ENCODE data around the gene ASS1.

The ASS1 gene

DNA sequence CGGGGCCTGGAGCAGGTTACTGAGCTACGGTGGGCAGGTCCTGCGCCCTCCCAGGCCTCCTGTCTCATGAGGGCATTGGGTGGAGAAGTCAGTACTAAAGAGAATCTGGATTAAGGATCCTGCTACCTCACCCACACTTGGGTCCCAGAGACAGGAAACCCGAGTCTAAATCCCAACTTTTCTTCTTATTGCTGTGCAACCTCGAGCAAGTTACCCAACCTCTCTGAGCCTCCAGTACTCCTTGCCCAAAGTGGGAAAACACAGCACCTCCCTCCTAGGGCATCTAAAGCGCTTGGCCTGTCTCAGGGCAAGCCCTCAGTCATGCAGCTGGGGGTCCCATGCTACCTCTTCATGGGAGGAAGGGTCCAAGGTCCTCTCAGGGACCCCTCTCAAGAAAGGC lies 28.2 kb downstream of the ASS1 start:
- DNase-seq (ENCODE audit: low read depth in 2 of 2): no peak

DNA sequence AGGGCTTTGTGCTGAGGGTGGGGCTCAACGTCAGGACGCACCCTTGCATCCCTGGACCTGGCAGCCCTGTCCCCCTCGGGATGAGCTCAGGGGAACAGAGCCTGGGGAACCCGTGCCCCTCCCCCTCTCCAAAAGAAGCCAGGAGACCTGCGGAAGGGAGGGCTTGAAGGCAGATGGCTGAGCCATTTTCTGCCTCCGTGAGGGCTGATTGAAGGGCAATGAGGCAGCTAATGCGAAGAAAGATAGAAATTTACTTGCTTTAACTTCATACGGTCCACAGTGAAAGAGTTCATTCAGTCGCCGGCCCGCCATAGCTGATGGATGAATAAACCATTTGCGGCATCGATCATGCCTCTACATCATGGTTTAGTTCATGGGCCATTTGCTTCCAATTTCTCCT lies 28.8 kb downstream of the ASS1 start:
- DNase-seq (ENCODE audit: low read depth in 2 of 2): no peak

DNA sequence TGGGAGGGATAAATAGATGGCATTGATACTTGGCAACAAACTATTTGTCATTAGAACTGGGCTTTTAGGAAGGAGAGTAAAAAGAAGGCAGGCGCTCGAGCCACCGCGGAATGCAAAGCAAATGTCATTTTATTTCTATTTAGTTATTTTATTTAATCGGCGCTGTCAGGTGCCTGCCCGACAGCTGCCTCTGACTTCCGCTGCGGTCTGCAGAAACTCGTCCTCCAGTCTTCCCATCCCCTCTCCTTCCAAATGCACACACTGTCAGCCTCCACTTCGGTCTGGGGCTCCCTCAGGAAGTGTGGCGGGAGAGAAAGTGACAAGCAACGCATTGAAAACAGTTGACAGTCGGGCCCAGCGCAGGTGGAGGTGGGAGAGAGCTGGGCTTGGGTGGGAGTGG lies 29.3 kb downstream of the ASS1 start:
- no peak for DNase-seq (ENCODE audit: low read depth in 2 of 2)

DNA sequence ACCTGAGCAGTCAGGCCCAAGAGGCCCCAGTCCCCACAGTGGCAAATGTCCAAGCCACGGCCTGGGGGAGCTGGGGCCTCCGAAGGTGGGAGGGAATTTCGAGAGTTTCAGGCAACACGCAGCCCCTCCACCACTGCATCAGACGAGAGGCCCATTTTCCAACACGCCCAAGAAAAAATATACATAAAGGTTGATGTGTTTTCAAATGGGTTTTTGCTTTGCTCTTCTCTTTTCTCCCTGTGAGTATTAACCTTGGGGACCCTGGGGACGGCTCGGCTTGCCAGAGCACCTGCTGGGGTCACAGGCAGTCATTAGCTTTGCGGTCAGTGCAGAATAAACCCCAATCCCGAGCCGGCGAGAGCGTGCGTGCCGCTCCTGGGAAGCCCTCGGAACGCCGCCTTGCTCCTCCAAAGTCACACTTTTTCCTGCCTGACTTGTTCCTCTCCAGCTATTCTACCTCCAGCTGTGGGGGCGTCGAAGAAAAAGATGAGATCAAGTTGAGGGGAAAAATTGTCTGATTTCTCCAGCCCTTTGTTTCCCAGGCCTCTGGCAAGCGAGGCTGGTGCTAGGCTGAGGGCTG lies 31.5 kb downstream of the ASS1 start:
- DNase-seq (ENCODE audit: low read depth in 2 of 2): no peak

DNA sequence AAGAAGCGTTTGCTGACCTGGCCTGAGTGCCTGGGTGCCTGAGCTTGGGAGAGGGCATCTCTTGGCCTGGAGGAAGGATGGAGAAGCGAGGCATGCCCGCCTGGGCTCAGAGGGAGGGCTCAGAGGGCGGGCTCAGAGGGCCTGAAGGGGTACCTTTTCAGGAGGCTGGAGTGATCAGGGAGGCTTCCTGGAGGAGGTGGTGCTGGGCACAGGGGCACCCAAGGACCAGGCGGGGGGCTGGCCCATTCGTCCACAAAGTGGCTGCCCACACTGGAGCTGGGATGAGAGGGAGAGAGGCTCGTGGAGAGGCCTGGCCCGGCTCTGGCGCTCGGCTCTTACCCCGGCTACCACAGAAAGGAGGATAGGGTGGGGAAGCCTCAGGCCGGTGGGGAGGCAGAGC lies 32.8 kb downstream of the ASS1 start:
- DNase-seq (ENCODE audit: low read depth in 2 of 2): no peak

DNA sequence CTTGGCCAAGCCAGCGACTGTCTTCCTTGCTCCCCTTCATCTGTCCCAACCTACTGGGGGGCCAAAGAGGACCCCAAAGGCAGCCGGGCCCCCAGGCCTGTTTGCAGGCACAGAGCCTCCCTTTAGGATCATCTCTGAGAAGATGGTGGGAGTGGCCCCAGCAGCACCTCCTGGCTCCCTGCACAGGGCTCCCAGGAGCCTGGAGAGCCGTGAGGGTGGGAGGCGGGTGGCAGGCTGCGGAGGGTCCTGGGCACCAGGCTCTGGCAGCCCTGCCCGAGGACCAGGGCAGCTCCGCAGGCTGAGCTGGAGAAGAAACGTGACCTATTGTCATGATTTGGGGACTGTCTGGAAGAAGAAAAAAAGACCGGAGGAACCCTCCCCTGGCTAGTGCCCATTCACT lies 33.4 kb downstream of the ASS1 start:
- no peak for DNase-seq (ENCODE audit: low read depth in 2 of 2)

DNA sequence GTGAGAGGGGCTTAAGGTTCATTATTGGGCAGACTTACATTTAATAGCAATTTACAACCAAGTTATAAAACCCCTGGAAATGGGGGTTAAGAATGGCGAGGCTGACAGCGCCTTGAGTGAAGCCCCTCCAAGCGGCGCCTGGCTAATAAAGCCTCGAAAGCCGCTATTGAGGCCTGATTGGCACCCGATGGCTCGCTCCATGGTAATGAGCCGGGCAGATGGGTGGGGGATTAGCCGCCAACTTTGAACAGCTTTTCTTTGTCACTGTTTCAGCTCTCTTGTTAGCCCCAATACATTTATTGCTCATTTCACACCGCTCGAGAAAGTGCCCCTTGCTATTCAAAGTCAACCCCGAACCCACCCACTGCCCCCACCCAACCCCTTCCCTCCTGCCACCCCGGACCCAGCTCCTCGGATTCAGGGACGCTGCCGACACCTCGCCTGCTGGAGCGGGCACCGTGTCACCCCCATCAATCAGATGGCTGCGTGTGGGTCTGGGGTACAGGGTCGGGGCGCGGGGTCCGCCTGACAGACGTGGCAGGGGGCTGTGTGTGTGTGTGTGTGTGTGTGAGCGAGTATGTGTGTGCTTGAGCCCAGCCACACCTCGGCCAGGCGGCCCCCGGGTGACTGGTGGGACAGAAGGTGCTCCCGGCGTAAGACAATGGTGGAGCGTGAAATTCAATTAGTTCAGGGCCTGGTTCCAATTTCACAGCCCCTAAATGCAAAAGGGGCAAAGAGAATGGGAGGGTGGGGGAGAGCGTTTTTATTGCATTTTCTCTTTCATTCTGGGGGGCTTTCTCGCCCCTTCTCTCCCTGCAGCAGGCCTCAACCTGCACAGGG lies 34.2 kb downstream of the ASS1 start:
- DNase-seq (ENCODE audit: low read depth in 2 of 2): no peak

DNA sequence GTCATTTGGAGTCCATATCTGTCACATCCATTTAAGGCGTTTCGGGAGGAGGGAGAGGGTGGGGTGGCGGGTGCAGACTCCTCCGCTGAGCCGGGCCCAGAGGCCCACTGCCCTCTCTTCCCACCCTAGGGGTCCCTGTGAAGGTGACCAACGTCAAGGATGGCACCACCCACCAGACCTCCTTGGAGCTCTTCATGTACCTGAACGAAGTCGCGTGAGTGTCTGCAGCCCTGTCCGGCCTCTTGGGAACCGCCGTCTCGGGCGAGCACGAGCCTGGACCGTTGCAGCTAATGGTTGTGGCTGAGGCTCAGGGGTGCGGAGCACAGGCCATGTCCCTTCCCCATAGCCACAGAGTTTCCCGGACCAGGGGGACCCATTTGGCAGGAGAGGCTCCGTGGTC lies 34.8 kb downstream of the ASS1 start:
- no peak for DNase-seq (ENCODE audit: low read depth in 2 of 2)

DNA sequence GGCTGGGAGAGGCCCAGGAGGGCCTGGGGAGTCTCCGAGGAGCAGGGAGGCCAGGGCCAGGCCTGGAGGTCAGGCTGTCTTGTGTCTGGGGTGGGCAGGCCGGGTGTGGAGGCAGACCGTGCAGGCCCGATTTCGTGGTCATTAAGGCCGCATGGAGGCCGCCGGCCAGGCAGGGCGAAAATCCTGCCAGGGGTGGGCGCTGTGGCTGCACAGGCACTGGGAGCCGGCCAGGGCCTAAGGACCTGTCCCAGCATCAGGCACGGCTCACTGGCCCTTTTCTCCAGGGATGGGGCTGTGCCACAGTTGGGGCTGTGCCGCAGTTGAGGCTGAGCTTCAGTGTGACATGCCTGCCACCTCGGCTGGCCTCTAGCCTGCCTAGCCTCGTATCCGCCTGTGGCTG lies 35.9 kb downstream of the ASS1 start:
- no peak for DNase-seq (ENCODE audit: low read depth in 2 of 2)

DNA sequence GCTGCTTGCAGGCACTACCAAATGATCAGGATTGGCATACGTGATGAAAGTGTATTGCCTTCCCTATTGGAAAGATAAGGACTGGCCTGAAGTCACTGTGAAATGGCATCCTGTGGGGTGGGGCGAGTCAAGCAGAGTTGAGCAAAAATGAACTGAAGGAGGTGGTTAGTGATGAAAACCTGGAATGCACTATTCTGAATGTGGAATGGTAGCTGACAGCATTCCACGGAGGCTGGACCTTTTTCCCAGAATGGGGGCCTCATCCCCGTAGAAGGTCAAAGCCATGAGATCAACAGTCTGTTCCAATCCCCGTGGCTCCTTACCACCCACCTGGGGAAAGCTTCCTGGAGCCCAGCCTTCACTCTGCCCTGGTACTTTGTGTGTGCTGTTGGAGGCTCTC lies 37.7 kb downstream of the ASS1 start:
- no peak for DNase-seq (ENCODE audit: low read depth in 2 of 2)

DNA sequence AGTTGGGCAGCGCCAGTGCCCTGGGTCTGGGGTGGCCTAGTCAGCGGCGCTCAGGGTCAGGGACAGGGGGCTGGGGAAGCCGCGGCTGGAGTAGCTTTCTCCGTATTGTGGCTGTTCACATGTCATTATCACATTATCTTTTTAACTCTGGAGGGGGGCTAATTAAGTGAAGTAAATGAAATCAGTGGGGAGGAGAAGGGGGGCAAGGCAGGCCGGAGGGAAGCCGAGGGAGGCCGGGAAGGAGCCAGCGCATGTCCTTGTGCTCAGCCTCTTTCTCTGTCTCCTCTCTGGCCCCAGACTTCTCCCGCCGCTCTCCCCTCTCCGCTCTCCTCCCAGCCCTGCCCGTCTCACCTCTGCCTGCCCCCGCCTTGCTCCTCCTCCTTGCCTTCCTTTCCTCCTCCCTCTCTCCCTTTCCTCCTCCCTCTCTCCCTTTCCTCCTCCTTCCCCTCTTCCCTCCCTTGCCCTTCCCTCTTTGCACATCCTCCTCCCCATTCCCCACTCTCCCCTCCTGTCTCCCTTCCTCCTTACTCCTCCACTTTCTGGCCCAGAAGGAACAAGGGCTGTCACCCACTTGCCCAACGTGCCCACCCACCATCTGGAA lies 38.7 kb downstream of the ASS1 start:
- no peak for DNase-seq (ENCODE audit: low read depth in 2 of 2)

DNA sequence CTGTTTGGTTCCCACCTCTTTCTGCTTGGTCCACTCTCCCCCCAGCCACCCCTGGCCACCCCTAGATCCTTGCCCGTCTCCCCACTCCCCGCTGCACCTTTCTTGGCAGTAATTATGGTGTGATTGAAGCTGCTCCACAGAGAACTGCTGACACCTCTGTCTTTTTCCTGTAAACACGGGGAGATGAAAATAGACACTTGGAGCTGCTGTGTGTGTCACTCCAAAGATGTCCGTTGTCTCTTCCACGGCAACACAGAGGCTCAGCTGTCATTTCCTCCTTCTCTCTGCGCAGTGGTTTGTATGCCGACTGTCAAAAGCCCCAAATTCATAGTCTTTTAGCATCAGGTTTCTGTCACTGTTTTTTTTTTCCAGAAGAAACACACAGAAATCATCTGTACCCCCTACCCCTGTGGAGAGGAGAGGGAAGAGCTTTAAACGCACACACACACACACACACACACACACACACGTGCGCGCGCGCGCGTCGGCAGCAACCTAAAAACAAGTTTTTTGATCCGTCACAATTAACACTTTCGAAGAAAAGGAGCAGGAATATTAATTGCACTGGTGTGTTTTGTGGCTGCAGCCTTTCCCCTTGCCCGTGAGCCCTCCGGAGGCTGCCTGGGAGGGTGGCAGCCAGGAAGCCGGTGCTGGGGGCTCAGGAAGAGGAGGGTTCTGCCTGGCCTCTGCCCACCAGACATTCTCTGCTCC lies 39.8 kb downstream of the ASS1 start:
- no peak for DNase-seq (ENCODE audit: low read depth in 2 of 2)

DNA sequence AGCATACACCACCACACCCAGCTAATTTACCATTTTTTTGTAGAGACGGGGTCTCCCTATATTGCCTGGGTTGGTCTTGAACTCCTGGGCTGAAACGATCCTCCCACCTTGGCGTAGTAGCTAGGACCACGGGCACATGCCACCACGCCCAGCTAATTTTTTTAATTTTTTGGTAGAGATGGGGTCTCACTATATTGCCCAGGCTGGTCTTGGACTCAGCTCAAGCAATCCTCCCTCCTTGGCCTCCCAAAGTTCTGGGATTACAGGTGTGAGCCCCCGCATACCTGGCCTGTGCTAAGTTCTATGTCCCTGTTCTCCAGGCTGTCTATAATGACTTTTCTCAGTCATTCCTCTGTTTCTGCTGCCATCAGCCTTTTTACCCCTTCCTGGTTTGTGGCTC lies 41.3 kb downstream of the ASS1 start:
- DNase-seq (ENCODE audit: low read depth in 2 of 2): no peak

DNA sequence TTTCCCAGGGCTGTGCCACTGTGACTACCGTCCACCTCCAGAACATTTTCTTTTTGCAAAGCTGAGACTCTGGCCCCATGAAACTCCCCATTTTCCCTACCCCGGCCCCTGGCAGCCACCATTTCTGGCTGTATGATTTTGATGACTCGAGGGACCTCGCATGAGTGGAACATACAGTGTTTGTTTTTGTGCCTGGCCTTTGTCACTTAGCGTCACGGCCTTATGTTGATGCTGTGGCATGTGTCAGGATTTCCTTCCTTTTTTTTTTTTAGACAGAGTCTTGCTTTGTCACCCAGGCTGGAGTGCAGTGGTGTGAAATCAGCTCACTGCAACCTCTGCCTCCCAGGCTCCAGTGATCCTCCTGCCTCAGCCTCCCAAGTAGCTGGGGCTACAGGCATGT lies 42.7 kb downstream of the ASS1 start:
- no peak for DNase-seq (ENCODE audit: low read depth in 2 of 2)

DNA sequence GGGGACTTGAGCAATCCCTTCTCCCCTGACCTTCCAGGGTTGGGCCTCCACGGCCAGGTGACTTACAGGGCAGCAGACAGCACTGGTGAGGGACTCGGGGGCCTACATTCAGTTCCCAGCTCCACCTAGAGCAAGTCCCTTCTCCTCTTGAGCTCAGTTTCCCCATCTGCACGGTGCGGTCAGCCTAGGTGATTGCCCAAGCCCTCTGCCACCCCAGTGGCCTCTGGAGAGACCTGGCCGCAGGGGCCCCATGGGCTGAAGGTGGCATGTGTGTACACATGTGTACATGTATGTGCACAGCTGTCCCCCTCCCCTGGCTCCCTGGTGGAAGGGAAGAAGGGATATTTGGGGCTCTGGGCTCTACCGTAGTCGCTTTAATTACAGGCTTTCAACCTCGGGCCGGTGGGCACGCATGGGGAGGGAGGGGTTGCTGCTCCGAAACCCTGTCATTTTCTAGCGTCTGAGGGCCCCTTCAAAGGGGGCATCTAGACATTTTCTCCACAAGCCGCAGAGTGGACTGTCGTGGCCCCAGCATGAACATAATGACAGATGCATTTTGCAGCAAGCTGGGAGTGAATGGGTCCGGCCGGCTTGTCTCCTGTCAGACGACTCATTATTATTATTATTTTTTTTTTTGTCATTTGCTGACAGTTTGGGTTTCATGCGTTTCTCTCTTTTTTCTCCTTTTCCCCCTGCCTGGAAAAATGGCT lies 44.0 kb downstream of the ASS1 start:
- DNase-seq (ENCODE audit: low read depth in 2 of 2): no peak

DNA sequence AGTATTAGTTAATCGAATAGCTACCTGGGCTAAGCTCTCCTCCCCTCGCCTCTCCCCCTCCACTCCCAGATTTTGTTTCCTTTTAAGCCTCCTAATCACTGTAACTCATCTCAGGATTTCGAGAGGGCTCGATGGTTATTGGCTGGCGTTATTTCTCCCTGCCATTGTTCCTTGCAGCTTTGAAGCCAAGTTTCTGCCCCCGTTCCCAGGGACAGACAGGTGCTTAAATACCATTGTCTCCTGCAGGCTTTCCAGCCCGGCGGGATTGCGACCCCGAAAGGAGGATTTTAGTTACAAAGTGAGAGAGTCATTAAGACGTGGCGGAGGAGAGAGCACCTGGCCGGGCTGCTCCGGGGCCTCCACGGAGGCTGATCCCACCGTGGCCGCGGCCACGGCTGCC lies 46.2 kb downstream of the ASS1 start:
- no peak for DNase-seq (ENCODE audit: low read depth in 2 of 2)

DNA sequence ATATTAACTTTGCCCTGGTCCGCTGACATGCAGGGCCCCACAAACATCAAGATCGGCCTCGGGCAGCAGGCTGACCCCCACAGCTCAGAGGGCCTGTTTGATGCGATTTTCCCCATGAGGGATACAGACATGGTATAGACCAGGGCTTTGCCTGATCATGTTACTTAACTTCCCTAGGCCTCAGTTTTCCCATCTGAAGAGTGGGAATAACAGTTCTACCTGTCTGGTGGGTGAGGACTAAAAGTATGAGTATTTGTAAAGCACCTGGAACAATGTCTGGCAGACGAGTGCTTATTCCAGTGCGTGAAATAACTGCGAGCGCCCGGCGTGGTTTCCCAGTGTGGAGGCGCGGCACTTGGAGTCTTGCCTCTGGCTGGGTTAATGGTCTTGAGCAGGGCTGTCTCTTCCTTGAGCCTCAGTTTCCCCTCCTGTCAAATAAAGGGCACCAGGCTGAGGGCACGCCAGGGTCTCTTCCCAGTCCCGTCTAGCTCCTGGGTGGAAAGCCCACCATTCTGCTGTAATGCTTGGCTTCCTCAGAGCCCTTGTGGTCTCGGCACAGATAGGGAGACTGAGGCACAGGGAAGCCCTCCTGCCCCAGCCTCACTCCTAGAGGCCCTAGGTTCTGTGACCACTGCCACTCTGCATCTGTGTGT lies 47.2 kb downstream of the ASS1 start:
- DNase-seq (ENCODE audit: low read depth in 2 of 2): no peak

DNA sequence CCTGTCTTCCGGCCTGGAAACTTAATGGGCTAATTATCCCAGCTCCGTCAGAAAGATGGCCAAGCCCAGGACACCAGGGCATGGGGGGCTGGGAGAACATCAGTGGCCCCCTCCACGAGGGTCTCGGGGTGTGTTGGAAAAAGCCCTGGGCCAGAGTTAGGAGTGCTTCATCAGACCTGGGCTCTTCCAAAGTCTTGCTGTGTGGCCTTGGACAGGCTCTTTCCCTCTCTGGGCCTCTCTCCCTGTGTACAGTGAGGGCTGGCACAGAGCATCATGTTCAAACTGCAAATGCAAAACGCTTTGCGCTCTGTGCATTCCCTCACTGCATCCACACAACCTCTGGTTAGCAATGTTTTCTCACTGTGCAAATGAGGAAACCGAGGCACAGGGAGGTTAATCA lies 48.3 kb downstream of the ASS1 start:
- DNase-seq (ENCODE audit: low read depth in 2 of 2): no peak

DNA sequence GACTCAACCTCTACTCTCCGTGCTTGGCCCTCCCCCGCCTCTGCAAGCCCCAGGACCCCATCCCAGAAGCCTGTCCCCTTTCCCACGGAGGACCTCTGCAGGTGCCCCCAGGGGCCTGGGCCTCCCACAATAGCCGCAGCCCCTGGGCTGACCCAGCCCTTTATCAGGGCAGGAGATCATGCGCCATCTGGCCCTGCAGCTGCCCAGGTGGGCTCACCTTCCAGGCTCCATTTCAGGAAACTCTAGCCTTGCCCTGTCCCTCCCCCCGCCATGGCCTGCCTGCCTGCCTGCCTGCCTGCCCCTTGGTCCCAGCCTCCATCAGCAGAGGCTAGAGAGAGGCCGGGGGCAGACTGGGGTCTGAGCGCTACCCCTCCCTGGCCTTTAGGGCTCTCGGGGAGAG lies 48.7 kb downstream of the ASS1 start:
- DNase-seq (ENCODE audit: low read depth in 2 of 2): no peak

DNA sequence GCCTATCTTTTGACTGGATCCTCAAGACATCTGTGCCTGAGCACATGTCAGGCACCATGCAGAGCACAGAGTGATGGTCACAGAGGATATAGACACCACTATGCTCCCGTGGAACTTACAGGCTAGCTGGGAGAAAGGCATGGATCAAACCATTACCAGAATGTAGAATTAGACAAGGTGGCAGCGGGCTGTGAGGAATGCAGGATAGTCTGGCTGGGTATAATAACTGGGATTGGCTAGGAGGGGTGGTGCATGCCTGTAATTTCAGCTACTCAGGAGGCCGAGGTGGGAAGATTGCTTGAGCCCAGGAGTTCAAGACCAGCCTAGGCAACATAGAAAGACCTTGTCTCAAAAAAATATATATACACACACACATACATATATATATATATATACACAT lies 50.3 kb downstream of the ASS1 start:
- DNase-seq (ENCODE audit: low read depth in 2 of 2): no peak

DNA sequence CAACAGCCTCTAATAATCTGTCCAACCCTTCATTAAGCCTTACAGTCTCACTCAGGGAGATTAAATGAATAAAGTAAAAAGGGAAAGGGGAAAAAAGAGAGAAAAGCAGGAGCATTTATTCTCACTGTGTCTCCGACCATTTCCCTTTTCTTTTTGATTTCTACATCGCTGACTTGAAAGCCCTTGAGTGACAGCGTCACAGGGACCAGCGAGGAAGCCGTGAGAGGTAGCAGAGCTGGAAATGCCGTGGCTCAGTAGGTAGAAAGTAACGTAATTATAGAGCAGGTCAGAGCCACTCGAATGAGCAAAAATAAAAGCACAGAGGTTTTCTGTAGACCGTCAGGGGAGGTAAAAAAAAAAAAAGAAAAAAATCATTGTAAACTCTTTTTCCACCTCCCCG lies 52.4 kb downstream of the ASS1 start:
- no peak for DNase-seq (ENCODE audit: low read depth in 2 of 2)
